Neutrophil (primary cell): ENCODE data around the gene SUSD4.

ENCODE experiments used
- H3K27ac ChIP-seq: fragments of 200-600 bp; sonication (generic); 2 replicates; pipeline ENCODE4 v1.5.1; 2016; ENCODE audit warnings: mild to moderate bottlenecking, moderate library complexity
- H3K27me3 ChIP-seq: fragments of 200-600 bp; sonication (generic); 2 replicates; pipeline ENCODE4 v1.6.0; 2016; ENCODE audit warnings: mild to moderate bottlenecking
- H3K36me3 ChIP-seq: fragments of 200-600 bp; sonication (generic); 2 replicates; pipeline ENCODE4 v1.5.1; 2017
- H3K4me1 ChIP-seq, 2 experiments: fragments of 200-600 bp in 1 of 2; sonication (generic) in 1 of 2; 1 replicate in 1 of 2; 2 replicates in 1 of 2; pipeline versions ENCODE4 v1.5.1 to v1.6.1; 2013 to 2016; ENCODE audit warnings: low read depth in 1 of 2, low read length in 1 of 2, mild to moderate bottlenecking in 1 of 2, moderate library complexity in 1 of 2; ENCODE audit not compliant: control insufficient read depth in 1 of 2, insufficient read depth in 1 of 2
- H3K4me3 ChIP-seq, 2 experiments: fragments of 200-600 bp in 1 of 2; sonication (generic) in 1 of 2; 1 replicate in 1 of 2; 2 replicates in 1 of 2; pipeline ENCODE4 v1.5.1; 2013 to 2016; ENCODE audit warnings: low read depth in 1 of 2, low read length in 1 of 2, mild to moderate bottlenecking in 1 of 2, moderate library complexity in 1 of 2
- H3K9me3 ChIP-seq: fragments of 200-600 bp; sonication (generic); 2 replicates; pipeline ENCODE4 v1.5.1; 2016
- CTCF ChIP-seq: fragments of 200-600 bp; sonication (generic); IDR thresholded peaks from 2 replicates; pipeline ENCODE4 v1.5.1; 2016; ENCODE audit warnings: antibody characterized with exemption

SUSD4 gene

GRCh38 chr1:223249854-223250631 is 113.9 kb downstream of the SUSD4 start:
- peaks cover 11 to 15% of the 10 kb centered on the region in 2 experiments for H3K4me1 ChIP-seq

GRCh38 chr1:223248770-223249140 is 115.2 kb downstream of the SUSD4 start:
- no peaks in the 10 kb centered on the region for H3K9me3 ChIP-seq
- TF ChIP-seq CTCF, result no peak
- no peaks in the 10 kb centered on the region for H3K36me3 ChIP-seq
- no peak overlapping the region for H3K27ac ChIP-seq
- peaks cover 11 to 15% of the 10 kb centered on the region in 2 experiments for H3K4me1 ChIP-seq
- H3K27me3 ChIP-seq, result no peaks in the 10 kb centered on the region
- no peak overlapping the region for H3K4me3 ChIP-seq

More at GRCh38 chr1:223249854-223250631, 113.9 kb downstream of the SUSD4 start:
- Histone ChIP-seq H3K27me3 (no peaks in the 10 kb centered on the region), H3K27ac (no peak overlapping the region), H3K36me3 (no peaks in the 10 kb centered on the region), H3K9me3 (no peaks in the 10 kb centered on the region), H3K4me3 (no peak overlapping the region)
- no peak for TF ChIP-seq CTCF

GRCh38 chr1:223248001-223248769 is 115.8 kb downstream of the SUSD4 start:
- Histone ChIP-seq H3K36me3 (no peaks in the 10 kb centered on the region), H3K27ac (no peak overlapping the region), H3K4me1 (peaks cover 11 to 15% of the 10 kb centered on the region in 2 experiments), H3K4me3 (no peak overlapping the region), H3K9me3 (no peaks in the 10 kb centered on the region), H3K27me3 (no peaks in the 10 kb centered on the region)
- TF ChIP-seq CTCF, result no peak

- Histone ChIP-seq H3K27me3 (no peaks in the 10 kb centered on the region), H3K4me1 (peaks cover 11 to 15% of the 10 kb centered on the region in 2 experiments), H3K36me3 (no peaks in the 10 kb centered on the region), H3K9me3 (no peaks in the 10 kb centered on the region), H3K4me3 (no peak overlapping the region), H3K27ac (no peak overlapping the region)
- no peak for TF ChIP-seq CTCF
Observed at GRCh38 chr1:223246476-223247112, 117.4 kb downstream of the SUSD4 start.

- peaks cover 11 to 15% of the 10 kb centered on the region in 2 experiments for H3K4me1 ChIP-seq
- no peak for TF ChIP-seq CTCF
- no peak overlapping the region for H3K4me3 ChIP-seq
- no peaks in the 10 kb centered on the region for H3K36me3 ChIP-seq
- H3K27ac ChIP-seq, result no peak overlapping the region
- H3K27me3 ChIP-seq, result no peaks in the 10 kb centered on the region
- no peaks in the 10 kb centered on the region for H3K9me3 ChIP-seq
Observed at GRCh38 chr1:223245983-223246382, 118.0 kb downstream of the SUSD4 start.
